Measurements from ENCODE around the gene SEC61A2. TPM values are rescaled to one million over a fixed set of nuclear protein-coding genes. Genes with fewer than 3 reads are reported as not detected.

The SEC61A2 gene
- total RNA-seq, 4 donors from 2014 or later = 4.1 to 8.5 (median 7.4) TPM

GRCh38 chr10:12109286-12109685, 20.2 kb upstream of the SEC61A2 start:
- Histone ChIP-seq H3K36me3 (peaks cover 49 to 99% (median 90%) of the 10 kb centered on the region in 4 donors), H3K9me3 (no peaks in the 10 kb centered on the region), H3K4me1 (no peaks in the 10 kb centered on the region), H3K27ac (replicated peaks in 1 of 4) (no peak overlapping the region), H3K4me3 (no peak overlapping the region), H3K27me3 (no peaks in the 10 kb centered on the region)
- no peak for TF ChIP-seq POLR2A (IDR thresholded peaks at IDR 0.05; ENCODE audit: low read depth)
- no peak for TF ChIP-seq POLR2AphosphoS5 (IDR thresholded peaks at IDR 0.05)
- no peak for TF ChIP-seq CTCF (IDR thresholded peaks at IDR 0.05)
- TF ChIP-seq EP300 (IDR thresholded peaks at IDR 0.05) = no peak
- intact Hi-C loops (cut with DNase I) = no loop called here
- DNase-seq (ENCODE audit: extremely low spot score) = no peak
- 94% methylated on average over 5 of the region's 5 CpGs for WGBS

DNA sequence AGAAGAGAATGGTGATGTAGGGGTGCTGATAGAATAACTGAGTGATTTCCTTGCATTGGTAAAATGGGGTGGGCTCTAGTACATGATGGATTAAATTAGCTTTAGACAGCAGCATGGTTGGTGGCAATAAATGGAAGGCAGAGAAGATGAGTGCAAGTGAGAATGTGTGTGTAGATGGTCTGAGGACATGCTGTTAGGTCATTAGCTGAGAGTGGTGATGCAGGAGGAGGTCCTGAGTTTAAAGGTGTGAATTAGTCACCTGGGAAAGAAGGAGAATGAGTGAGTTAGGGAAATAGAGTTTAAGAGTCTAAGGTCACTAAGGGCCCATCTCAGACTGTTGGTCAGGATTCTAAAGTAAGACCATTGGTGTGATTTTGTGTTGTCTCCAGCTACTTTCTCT, 17.9 kb upstream of the SEC61A2 start:
- Histone ChIP-seq H3K36me3 (peaks cover 27 to 98% (median 82%) of the 10 kb centered on the region in 4 donors), H3K27me3 (no peaks in the 10 kb centered on the region), H3K4me3 (no peak overlapping the region), H3K27ac (replicated peaks in 1 of 4) (no peak overlapping the region), H3K9me3 (no peaks in the 10 kb centered on the region), H3K4me1 (no peaks in the 10 kb centered on the region)
- no peak for TF ChIP-seq EP300 (IDR thresholded peaks at IDR 0.05)
- TF ChIP-seq POLR2A (IDR thresholded peaks at IDR 0.05; ENCODE audit: low read depth) = no peak
- TF ChIP-seq POLR2AphosphoS5 (IDR thresholded peaks at IDR 0.05) = no peak
- no peak for TF ChIP-seq CTCF (IDR thresholded peaks at IDR 0.05)
- intact Hi-C loops (cut with DNase I) = no loop called here
- DNase-seq (ENCODE audit: extremely low spot score) = no peak

DNA sequence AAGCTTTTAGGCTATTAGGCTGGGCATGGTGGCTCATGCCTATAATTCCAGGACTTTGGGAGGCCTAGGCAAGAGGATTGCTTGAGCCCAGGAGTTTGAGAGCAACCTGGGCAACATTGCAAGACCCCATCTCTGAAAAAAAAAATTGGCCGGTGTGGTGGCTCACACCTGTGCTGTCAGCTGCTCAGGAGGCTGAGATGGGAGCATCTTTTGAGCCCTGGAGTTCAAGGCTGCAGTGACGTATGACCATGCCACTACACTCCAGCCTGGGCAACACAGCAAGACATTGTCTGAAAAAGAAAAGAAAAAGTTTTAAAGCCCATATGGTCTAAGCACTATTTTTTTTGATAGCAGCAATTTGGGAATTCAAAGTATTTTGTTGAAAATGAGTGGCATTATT, 15.8 kb upstream of the SEC61A2 start:
- H3K4me3 ChIP-seq = no peak overlapping the region
- DNase-seq (ENCODE audit: extremely low spot score) = no peak
- H3K27ac ChIP-seq (replicated peaks in 1 of 4) = no peak overlapping the region
- no peaks in the 10 kb centered on the region for H3K27me3 ChIP-seq
- H3K4me1 ChIP-seq = no peaks in the 10 kb centered on the region
- peaks cover 28 to 98% (median 76%) of the 10 kb centered on the region in 4 donors for H3K36me3 ChIP-seq
- no peaks in the 10 kb centered on the region for H3K9me3 ChIP-seq
- intact Hi-C loops (cut with DNase I) = no loop called here
- TF ChIP-seq EP300 (IDR thresholded peaks at IDR 0.05) = no peak
- no peak for TF ChIP-seq POLR2AphosphoS5 (IDR thresholded peaks at IDR 0.05)
- TF ChIP-seq POLR2A (IDR thresholded peaks at IDR 0.05; ENCODE audit: low read depth) = no peak
- no peak for TF ChIP-seq CTCF (IDR thresholded peaks at IDR 0.05)
- 98% methylated on average over 2 of the region's 2 CpGs for WGBS

DNA sequence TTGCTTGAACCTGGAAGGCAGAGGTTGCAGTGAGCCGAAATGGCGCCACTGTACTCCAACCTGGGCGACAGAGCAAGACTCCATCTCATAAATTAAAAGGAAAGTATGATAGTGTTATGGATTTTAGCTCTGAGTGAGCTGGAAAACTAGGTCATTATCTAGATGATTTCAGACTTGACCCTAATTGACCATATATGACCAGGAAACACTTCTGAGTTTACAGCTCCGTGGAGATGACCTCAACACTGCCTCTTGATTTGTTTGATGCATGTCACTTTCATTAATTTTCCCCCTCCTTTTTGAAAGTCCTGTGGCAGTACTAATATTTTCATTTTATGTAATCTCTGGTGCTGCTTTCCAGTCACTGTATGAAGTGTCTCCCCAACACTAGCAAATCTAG, 7.8 kb upstream of the SEC61A2 start:
- no peak for DNase-seq (ENCODE audit: extremely low spot score)
- intact Hi-C loops (cut with DNase I) = no loop called here
- Histone ChIP-seq H3K27ac (replicated peaks in 1 of 4) (no peak overlapping the region), H3K4me1 (no peaks in the 10 kb centered on the region), H3K9me3 (no peaks in the 10 kb centered on the region), H3K27me3 (no peaks in the 10 kb centered on the region), H3K36me3 (peaks cover 38 to 65% (median 42%) of the 10 kb centered on the region in 4 donors), H3K4me3 (no peak overlapping the region)
- TF ChIP-seq POLR2A (IDR thresholded peaks at IDR 0.05; ENCODE audit: low read depth) = no peak
- TF ChIP-seq EP300 (IDR thresholded peaks at IDR 0.05) = no peak
- no peak for TF ChIP-seq CTCF (IDR thresholded peaks at IDR 0.05)
- no peak for TF ChIP-seq POLR2AphosphoS5 (IDR thresholded peaks at IDR 0.05)
- 75% methylated on average over 4 of the region's 4 CpGs for WGBS

DNA sequence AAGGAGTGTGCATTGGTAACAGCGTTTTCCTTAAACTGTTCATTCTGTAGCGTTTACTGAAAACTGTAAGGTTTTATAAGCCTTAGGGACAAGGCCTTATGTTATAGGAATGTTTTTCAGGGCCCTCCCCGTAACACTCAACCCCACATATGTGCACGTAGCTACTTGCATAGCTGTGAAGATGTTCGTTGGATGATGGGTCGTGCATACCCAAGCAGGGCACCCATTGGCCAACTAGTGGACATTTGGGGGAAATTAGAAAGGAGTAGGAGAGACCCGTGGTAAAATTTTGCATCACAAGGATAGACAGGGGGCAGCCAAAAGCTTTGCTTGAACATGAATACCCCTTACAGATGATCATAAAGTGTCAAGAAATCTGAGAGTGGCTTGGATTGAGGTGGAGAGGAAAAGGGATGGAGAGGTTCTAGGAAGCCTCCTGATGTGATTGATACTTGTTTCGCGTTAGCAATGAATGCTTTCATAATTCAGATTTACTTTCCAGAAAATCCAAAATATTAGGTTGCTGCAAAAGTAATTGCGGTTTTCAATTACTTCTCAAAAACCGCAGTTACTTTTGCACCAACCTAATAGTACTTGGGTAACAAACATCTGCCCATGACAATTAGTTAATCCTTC, 878 bp downstream of the SEC61A2 start:
- intact Hi-C loops (cut with DNase I) = no loop called here
- 27% methylated on average over 11 of the region's 11 CpGs for WGBS
- Histone ChIP-seq H3K36me3 (peaks cover 0 to 22% (median 12%) of the 10 kb centered on the region in 4 donors), H3K27ac (replicated peaks in 1 of 4) (peak overlapping the region; percentile 87 to 93 (median 91)), H3K27me3 (no peaks in the 10 kb centered on the region), H3K4me3 (peak overlapping the region; percentile 81 to 99 (median 89)), H3K9me3 (no peaks in the 10 kb centered on the region), H3K4me1 (peaks cover 0 to 20% (median 16%) of the 10 kb centered on the region in 4 donors)
- DNase-seq (ENCODE audit: extremely low spot score) = no peak
- no peak for TF ChIP-seq POLR2AphosphoS5 (IDR thresholded peaks at IDR 0.05)
- TF ChIP-seq POLR2A (IDR thresholded peaks at IDR 0.05; ENCODE audit: low read depth) = no peak
- no peak for TF ChIP-seq EP300 (IDR thresholded peaks at IDR 0.05)
- TF ChIP-seq CTCF (IDR thresholded peaks at IDR 0.05) = peak in 2 of 3 experiments; percentile 32 to 46

Measured in esophagus muscularis mucosa (tissue), 4 donors.